GM18868 (cell line): ENCODE results near the gene RETREG1.
"Not testable (repeated sequence)": the region's sequence is repeated elsewhere in the genome, so short reads cannot be mapped to it uniquely, and the experiment has no call there.

Experiments used
- ATAC-seq: cut with Tn5 transposase; IDR thresholded peaks from one replicate; pipeline ENCODE4 v1.9.1; 2021; ENCODE audit warnings: mild to moderate bottlenecking, moderate library complexity; ENCODE audit not compliant: unreplicated experiment

Gene RETREG1, protein sequence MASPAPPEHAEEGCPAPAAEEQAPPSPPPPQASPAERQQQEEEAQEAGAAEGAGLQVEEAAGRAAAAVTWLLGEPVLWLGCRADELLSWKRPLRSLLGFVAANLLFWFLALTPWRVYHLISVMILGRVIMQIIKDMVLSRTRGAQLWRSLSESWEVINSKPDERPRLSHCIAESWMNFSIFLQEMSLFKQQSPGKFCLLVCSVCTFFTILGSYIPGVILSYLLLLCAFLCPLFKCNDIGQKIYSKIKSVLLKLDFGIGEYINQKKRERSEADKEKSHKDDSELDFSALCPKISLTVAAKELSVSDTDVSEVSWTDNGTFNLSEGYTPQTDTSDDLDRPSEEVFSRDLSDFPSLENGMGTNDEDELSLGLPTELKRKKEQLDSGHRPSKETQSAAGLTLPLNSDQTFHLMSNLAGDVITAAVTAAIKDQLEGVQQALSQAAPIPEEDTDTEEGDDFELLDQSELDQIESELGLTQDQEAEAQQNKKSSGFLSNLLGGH

DNA sequence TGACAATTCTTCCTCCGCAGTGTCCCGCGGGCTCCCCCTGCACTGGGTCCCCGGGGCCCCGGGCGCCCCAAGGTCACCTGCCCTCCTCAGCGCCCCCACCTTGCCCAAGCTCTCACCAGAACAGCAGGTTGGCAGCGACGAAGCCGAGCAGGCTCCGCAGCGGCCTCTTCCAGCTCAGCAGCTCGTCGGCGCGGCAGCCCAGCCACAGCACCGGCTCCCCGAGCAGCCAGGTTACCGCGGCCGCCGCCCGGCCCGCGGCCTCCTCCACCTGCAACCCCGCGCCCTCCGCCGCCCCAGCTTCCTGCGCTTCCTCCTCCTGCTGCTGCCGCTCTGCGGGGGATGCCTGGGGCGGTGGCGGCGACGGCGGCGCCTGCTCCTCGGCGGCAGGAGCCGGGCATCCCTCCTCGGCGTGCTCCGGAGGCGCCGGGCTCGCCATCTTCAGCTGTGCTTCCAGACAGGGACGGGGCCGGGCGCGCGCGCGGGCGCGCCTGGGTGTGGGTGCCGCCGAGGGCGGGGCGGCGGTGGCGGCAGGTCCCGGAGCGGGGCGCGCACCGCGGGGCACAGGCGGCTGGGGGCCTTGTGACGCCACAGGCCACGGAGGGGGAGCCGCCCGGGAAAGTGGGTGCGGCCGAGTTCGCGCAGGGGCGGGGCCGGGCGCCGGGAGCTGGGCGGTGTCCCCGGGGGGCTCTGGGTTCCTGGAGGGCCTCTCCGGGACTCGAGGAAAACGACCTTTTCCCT, at the start of gene RETREG1:
Gene RETREG1, minus strand, starts transcription at position 462 of the 738 bp plus-strand sequence. Its CDS starts 26 bp downstream, at position 436.
- peak; percentile 80 for ATAC-seq

DNA sequence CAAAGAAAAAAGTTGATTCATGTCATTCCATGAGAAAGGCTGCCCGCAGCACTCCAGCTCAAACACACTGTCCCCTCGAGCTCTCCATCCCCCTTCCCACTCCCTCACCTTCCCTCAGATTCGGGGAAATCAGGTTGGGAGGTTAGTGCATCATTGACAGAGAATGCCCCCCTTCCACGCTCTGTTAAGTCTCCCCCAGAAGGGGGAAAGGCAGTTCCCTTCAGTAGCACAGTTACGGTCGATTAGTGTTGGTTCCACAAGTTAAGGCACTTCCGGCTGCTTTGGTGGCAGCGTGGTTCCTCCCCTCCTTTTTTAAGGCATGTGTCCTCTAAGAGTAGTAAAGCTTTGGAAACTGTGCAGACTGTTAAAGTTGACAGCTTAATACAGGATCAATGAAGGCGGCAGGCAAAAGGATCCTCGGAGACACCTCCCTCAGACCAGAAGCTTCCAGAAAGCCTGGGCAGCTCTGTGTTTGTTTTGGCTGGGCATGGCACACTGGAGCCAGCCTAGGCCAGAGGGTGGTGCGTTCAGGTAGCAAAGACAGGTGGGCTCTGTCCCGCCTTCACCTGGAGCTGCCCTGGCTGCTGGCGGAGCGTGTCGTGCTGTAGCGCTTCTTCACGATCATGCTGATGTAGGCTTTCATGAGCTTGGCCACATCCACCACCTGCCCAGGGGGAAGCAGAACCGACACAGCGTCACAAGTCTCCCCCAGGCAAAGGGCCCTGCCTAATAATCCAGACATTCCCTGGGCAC, 49.5 kb upstream of the RETREG1 start:
- no peak for ATAC-seq

GRCh38 chr5:16665601-16666000, 48.8 kb upstream of the RETREG1 start:
- no peak for ATAC-seq

- ATAC-seq: no peak
These were observed 47.6 kb upstream of the RETREG1 start for GRCh38 chr5:16664368-16664767.

- no peak for ATAC-seq
These were observed 47.0 kb upstream of the RETREG1 start for GRCh38 chr5:16663840-16664239.

- no peak for ATAC-seq
These were observed 44.9 kb upstream of the RETREG1 start for GRCh38 chr5:16661713-16662112.

DNA sequence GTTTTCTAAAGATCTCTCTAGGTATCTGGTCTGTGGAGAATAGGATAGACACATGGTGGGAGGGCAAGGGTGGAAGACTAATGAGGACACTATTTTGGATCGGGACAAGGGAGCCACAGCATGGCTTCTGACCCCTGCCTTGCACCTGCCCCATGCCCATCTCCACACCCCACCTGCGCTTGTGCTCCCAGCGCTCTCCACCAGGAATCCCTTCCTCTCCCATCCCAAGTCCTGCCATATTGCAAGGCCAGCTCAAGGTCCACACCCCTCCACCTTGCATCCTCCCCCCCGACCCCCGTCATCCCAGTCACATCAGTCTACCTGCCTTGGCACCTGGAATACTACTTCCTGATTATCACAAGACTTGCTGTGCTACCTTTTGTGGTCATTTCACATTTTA, 44.2 kb upstream of the RETREG1 start:
- no peak for ATAC-seq

- no peak for ATAC-seq
These were observed 42.7 kb upstream of the RETREG1 start for GRCh38 chr5:16659536-16659935.

DNA sequence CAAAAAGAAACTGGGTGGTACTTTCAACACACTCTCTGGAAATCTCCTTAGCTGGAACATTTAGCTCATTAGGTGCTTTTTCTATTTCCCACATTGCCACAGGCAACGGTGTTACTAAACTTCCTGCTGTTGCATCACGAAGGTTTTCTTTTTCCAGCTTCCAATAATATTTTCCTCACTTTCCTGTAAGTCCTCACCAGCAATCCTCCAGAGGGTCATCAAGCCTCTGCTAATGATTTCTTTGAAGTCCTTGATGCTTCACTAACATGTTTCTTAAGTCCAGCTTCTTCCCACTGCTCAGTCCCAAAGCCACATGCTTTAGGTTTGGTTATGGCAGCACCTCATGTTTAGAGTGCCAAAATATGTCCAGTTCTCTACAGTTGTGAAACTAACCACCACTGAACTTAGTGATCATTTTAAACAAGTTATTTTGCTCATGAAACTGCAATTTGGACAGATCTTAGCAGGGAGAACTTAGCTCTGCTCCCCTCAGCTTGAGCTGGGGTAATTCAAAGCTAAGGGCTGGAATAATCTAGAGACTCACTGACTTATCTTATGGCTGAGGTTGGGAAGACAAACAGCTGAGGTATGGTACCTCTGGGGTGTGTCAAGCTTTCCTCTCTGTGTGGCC, 39.9 kb upstream of the RETREG1 start:
- no peak for ATAC-seq

GRCh38 chr5:16654647-16655334, 38.0 kb upstream of the RETREG1 start:
- no peak for ATAC-seq

DNA sequence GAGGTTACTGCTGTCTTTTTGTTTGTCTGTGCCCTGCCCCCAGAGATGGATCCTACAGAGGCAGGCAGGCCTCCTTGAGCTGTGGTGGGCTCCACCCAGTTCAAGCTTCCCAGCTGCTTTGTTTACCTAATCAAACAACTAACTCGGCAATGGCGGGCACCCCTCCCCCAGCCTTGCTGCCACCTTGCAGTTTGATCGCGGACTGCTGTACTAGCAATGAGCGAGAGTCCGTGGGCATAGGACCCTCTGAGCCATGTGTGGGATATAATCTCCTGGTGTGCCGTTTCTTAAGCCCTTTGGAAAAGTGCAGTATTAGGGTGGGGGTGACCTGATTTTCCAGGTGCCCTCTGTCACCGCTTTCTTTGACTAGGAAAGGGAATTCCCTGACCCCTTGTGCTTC, 31.9 kb upstream of the RETREG1 start:
- not testable (repeated sequence) for ATAC-seq

- no peak for ATAC-seq
These were observed 27.6 kb upstream of the RETREG1 start for GRCh38 chr5:16644301-16644889.

DNA sequence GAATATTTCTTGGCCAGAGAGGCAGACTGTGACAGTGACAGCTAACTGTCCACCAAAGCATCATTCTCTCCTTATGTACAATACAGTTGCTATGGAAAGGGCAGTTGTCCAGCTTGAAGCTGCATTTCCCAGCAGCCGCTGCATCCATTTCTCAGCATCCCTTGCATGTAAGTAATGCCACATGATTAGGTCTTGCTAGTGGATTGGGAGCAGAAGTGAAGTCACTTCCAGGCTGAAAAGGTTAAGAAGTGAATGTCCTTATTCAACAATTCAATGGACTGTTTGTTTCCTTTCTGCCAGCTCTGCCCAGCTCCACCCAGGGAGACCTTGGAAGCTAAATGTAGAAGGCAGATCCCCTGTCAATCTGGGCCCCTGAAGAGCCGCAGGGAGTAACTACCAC, 26.1 kb upstream of the RETREG1 start:
- no peak for ATAC-seq

DNA sequence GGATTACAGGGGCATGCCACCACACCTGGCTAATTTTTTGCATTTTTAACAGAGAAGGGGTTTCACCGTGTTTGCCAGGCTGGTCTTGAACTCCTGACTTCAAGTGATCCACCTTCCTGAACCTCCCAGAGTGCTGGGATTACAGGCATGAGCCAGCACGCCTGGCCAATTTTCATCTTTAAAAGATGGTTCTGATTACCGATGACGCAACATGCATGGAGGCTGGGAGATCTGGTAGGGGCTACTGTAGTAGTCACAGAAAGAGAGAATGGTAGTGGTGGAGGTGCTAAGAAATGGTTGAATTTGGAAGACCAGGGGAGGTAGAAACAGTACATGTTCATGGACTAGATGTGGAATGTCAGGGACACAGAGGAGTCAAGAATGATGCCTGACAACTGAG, 22.4 kb upstream of the RETREG1 start:
- no peak for ATAC-seq

GRCh38 chr5:16628376-16628775, 11.6 kb upstream of the RETREG1 start:
- no peak for ATAC-seq

DNA sequence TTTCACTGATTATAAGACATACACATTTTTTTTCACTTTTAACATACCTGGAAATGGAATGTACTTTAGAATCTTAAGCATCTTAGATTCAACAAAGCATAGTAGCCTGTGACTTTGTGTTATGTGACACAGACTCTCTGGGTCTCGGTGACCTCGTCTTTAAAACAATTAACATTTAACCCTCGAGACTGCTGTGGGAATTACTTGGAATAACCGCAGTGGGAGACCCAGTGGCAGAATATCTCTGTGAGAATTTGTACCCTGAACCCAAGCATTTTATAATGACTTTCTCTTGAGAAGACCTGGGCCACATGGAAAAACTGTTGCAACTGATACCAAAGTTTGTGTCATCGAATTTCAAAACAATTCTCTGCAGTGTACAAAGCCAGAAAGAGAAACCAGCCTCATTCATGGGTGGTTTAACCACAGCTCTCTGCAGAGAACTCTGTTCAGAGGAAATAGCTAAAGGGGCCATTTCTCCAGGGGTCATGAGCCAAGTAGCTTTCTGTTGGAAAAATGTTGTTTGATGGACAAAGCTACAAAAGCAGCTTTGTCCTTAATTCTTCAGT, 10.0 kb upstream of the RETREG1 start:
- ATAC-seq: peak; percentile 62

DNA sequence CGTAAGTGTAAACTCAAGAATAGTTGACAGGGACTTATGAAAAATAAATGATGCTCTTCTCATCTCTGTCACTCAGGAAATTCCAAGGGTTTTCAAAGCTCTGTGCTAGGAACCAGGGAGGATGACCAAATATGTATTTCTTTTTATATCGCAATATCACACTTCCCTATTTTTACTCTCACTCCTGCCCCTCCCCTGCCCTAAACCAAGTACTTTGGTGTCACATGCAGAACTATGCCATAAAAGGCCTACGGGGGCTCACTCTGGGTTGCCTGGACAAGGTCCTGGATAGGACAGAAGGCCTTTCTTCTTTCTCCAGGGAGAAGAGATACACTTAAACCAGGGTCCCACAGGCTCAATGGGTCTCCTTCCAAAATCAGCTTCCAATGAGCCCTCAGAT, 8.3 kb upstream of the RETREG1 start:
- no peak for ATAC-seq

- no peak for ATAC-seq
These were observed 2.3 kb upstream of the RETREG1 start for GRCh38 chr5:16619136-16619535.

- ATAC-seq: no peak
These were observed 1.5 kb upstream of the RETREG1 start for GRCh38 chr5:16618138-16618897.
